Spleen (tissue), 7 donors: ENCODE results near the gene ICOSLG.
"Not testable (repeated sequence)": the region's sequence is repeated elsewhere in the genome, so short reads cannot be mapped to it uniquely, and the experiment has no call there.

Experiments
- POLR2A ChIP-seq, 3 donors: fragments of 450-650 bp; IDR thresholded peaks; one replicate each; pipeline ENCODE4 v1.5.1; 2017; ENCODE audit warnings: antibody characterized with exemption in 3 of 3, mild to moderate bottlenecking in 1 of 3
- TF ChIP-seq, protein P1 (sequence below), 11 experiments: fragments of 200-600 bp in 7 of 11; fragments of 450-650 bp in 4 of 11; sonication (generic) in 4 of 11; IDR thresholded peaks in 8 of 11; conservative IDR thresholded peaks in 3 of 11; 1 replicate in 7 of 11; 2 replicates in 4 of 11; pipeline versions ENCODE4 v1.4.0 to v1.8.0; 2016 to 2021; ENCODE audit warnings: antibody characterized with exemption in 11 of 11, inconsistent platforms in 4 of 11, mild to moderate bottlenecking in 1 of 11
- donor health status: DM: no; HTN: no; CAD: no; lungs with moderate emphysema.
- donor health status: DM: no; HTN: no; CAD: no.
- donor health status: DM: no; HTN: no; CAD: no.

DNA sequence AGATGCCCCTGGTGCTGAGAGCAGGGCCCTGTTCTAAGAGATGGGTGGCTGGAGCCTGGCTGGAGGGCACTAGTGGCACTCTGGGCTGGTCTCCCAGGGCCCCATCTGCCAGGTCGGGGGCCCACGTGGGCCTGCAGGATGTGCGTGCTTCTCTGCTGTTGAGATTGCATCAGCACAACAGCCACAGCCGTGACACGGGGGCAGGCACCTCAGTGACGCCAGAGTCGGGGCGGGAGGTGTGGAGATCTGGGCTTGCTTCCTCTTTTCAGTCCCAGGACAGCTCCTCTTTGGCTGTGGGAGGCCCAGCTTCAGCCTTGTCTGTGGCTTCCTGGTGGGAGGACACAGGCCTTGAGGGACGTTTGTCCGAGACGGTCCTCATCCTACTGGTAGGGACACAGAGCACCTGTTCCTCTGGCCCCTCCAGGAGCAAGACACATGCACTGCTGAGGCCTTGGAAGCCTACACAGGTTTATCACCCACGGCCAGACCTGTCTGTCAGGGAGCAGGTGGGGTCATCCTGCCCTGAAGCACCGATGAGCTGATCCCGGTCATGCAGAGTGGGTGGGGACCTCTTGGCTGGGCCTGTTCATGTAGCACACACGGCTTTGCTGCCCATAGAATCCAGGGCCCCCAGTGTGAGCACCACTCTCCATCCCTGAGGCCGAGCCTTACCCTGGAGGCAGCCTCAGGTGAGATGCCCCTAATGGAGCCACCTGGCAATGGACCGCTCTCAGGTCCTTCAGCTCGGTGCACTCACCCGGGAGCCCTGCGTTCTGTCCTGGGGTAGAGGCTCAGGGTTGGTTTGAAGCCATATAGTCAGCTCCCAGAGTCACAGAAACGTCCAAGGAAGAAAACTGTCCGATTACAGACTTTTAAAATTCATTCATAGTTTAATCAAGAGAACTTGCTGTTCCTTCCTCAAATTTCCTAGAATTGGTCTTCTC lies 44.3 kb downstream of the ICOSLG start:
- TF ChIP-seq POLR2A (IDR thresholded peaks at IDR 0.05): not testable (repeated sequence)
- TF ChIP-seq, protein P1, sequence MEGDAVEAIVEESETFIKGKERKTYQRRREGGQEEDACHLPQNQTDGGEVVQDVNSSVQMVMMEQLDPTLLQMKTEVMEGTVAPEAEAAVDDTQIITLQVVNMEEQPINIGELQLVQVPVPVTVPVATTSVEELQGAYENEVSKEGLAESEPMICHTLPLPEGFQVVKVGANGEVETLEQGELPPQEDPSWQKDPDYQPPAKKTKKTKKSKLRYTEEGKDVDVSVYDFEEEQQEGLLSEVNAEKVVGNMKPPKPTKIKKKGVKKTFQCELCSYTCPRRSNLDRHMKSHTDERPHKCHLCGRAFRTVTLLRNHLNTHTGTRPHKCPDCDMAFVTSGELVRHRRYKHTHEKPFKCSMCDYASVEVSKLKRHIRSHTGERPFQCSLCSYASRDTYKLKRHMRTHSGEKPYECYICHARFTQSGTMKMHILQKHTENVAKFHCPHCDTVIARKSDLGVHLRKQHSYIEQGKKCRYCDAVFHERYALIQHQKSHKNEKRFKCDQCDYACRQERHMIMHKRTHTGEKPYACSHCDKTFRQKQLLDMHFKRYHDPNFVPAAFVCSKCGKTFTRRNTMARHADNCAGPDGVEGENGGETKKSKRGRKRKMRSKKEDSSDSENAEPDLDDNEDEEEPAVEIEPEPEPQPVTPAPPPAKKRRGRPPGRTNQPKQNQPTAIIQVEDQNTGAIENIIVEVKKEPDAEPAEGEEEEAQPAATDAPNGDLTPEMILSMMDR (IDR thresholded peaks at IDR 0.05 in 8 of 11, conservative IDR thresholded peaks at IDR 0.05 in 3 of 11): not testable (repeated sequence)
